Kidney epithelial cell (primary cell): ENCODE measurements around the gene KCNJ18. TPM values are rescaled to one million over a fixed set of nuclear protein-coding genes. Genes with fewer than 3 reads are reported as not detected.
"Not testable (repeated sequence)": the region's sequence is repeated elsewhere in the genome, so short reads cannot be mapped to it uniquely, and the experiment has no call there.

Experiments used
- DNase-seq: peaks from one replicate; pipeline ENCODE4 v3.0.0-alpha.2; 2010; ENCODE audit warnings: low read depth
- H3K27me3 ChIP-seq: 2 replicates; pipeline ENCODE4 v1.6.0; 2011; ENCODE audit warnings: low read length; ENCODE audit not compliant: control insufficient read depth, insufficient read depth
- H3K36me3 ChIP-seq: 2 replicates; pipeline ENCODE4 v1.5.1; 2011; ENCODE audit warnings: low read length; ENCODE audit not compliant: control insufficient read depth, insufficient read depth
- H3K4me3 ChIP-seq: 2 replicates; pipeline ENCODE4 v1.5.1; 2011; ENCODE audit warnings: low read depth, mild to moderate bottlenecking, control low read depth, low read length
- total RNA-seq: library from RNA; depleted of rRNA; stranded (reverse); fragments of >200 nt; gene quantifications from 2 replicates; pipeline ENCODE4 v1.2.3, GENCODE V29; 2015
- TF ChIP-seq, protein P1 (sequence below): IDR thresholded peaks from 2 replicates; pipeline ENCODE4 v1.5.1; 2011; ENCODE audit warnings: mild to moderate bottlenecking, moderate library complexity, low read length, control low read depth, inconsistent platforms; ENCODE audit not compliant: insufficient read depth, poor library complexity, severe bottlenecking

Gene KCNJ18
- total RNA-seq, 1 donor from 2014 or later = not detected

DNA sequence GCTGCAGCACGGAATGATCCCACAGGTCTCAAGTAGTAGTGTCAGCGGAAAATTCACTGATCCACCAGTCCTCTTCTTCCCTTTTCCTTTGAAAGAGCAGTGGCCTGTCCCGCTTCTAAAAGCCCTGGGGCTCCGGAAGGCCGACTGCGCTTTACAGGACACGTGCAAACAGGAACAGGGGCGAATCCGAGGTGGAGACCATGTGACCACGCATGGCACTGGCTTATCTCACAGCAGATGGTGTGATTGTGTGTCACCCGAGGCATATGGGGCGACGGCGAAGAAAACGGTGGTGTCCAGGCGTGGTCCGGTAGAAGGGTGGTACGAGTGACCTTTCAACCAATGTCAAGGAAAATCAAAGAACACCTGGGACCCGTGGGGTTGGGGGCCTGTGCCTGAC is 12.0 kb upstream of the KCNJ18 start:
- no peak overlapping the region for H3K4me3 ChIP-seq
- no peaks in the 10 kb centered on the region for H3K27me3 ChIP-seq
- TF ChIP-seq, protein P1, sequence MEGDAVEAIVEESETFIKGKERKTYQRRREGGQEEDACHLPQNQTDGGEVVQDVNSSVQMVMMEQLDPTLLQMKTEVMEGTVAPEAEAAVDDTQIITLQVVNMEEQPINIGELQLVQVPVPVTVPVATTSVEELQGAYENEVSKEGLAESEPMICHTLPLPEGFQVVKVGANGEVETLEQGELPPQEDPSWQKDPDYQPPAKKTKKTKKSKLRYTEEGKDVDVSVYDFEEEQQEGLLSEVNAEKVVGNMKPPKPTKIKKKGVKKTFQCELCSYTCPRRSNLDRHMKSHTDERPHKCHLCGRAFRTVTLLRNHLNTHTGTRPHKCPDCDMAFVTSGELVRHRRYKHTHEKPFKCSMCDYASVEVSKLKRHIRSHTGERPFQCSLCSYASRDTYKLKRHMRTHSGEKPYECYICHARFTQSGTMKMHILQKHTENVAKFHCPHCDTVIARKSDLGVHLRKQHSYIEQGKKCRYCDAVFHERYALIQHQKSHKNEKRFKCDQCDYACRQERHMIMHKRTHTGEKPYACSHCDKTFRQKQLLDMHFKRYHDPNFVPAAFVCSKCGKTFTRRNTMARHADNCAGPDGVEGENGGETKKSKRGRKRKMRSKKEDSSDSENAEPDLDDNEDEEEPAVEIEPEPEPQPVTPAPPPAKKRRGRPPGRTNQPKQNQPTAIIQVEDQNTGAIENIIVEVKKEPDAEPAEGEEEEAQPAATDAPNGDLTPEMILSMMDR = no peak
- no peak for DNase-seq
- H3K36me3 ChIP-seq = no peaks in the 10 kb centered on the region

- not testable (repeated sequence) for H3K36me3 ChIP-seq, H3K4me3 ChIP-seq, DNase-seq, H3K27me3 ChIP-seq
Measured at GRCh38 chr17:21680850-21681351, 11.4 kb upstream of the KCNJ18 start.

GRCh38 chr17:21681576-21681975 is 10.7 kb upstream of the KCNJ18 start:
- not testable (repeated sequence) for H3K36me3 ChIP-seq, H3K4me3 ChIP-seq, H3K27me3 ChIP-seq, DNase-seq

DNA sequence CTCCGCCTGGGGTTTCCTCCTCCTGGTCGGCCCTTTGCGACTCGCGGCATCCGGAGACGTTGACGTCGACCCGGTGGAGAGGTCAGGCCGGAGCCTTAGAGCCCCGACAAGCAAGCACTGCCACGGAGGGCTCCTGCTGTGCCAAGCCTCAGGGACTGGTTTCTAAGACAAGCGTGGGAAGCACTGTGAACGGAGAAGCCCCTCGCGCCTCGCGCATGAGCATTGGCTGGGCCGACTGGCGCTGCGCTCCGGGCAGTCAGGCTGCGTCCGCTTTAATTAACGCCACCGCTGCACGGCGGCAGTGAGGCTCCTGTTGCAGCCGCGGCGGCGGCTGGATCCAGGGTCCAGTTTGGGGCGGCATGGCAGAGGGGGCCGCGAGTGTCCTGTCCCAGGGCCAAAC is 10.2 kb upstream of the KCNJ18 start:
- not testable (repeated sequence) for DNase-seq, H3K4me3 ChIP-seq, H3K36me3 ChIP-seq, H3K27me3 ChIP-seq

GRCh38 chr17:21683142-21683712 is 9.1 kb upstream of the KCNJ18 start:
- not testable (repeated sequence) for H3K36me3 ChIP-seq, DNase-seq, H3K27me3 ChIP-seq, H3K4me3 ChIP-seq

DNA sequence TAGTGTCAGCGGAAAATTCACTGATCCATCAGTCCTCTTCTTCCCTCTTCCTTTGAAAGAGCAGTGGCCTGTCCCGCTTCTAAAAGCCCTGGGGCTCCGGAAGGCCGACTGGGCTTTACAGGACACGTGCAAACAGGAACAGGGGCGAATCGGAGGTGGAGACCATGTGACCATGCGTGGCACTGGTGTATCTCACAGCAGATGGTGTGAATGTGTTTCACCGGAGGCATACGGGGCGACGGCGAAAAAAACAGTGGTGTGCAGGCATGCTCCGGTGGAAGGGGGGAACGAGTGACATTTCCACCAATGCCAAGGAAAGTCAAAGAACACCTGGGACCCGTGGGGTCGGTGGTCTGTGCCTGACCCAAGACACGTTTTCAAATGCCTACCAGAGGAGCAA is 8.4 kb upstream of the KCNJ18 start:
- DNase-seq = not testable (repeated sequence)

GRCh38 chr17:21684384-21684783 is 7.9 kb upstream of the KCNJ18 start:
- not testable (repeated sequence) for H3K4me3 ChIP-seq, H3K27me3 ChIP-seq, DNase-seq, H3K36me3 ChIP-seq

More for the DNA sequence above, 8.4 kb upstream of the KCNJ18 start:
- not testable (repeated sequence) for H3K27me3 ChIP-seq, H3K36me3 ChIP-seq, H3K4me3 ChIP-seq

DNA sequence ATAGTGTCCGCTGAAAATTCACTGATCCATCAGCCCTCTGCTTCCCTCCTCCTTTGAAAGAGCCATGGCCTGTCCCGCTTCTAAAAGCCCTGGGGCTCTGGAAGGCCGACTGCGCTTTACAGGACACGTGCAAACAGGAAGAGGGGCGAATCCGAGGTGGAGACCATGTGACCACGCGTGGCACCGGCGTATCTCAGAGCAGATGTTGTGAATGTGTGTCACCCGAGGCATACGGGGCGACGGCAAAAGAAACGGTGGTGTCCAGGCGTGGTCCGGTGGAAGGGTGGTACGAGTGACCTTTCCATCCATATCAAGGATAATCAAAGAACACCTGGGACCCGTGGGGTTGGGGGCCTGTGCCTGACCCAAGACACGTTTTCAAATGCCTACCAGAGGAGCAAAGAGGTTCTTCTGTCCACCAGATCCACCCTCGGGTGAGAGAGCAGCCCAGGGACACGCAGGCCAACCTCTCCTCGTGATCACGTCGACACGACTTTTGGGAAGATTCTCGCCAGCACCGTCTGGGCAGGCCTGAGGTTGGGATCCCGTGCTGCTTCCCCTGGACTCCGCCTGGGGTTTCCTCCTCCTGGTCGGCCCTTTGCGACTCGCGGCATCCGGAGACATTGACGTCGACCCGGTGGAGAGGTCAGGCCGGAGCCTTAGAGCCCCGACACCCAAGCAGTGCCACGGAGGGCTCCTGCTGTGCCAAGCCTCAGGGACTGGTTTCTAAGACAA is 7.1 kb upstream of the KCNJ18 start:
- DNase-seq, H3K4me3 ChIP-seq: not testable (repeated sequence)

DNA sequence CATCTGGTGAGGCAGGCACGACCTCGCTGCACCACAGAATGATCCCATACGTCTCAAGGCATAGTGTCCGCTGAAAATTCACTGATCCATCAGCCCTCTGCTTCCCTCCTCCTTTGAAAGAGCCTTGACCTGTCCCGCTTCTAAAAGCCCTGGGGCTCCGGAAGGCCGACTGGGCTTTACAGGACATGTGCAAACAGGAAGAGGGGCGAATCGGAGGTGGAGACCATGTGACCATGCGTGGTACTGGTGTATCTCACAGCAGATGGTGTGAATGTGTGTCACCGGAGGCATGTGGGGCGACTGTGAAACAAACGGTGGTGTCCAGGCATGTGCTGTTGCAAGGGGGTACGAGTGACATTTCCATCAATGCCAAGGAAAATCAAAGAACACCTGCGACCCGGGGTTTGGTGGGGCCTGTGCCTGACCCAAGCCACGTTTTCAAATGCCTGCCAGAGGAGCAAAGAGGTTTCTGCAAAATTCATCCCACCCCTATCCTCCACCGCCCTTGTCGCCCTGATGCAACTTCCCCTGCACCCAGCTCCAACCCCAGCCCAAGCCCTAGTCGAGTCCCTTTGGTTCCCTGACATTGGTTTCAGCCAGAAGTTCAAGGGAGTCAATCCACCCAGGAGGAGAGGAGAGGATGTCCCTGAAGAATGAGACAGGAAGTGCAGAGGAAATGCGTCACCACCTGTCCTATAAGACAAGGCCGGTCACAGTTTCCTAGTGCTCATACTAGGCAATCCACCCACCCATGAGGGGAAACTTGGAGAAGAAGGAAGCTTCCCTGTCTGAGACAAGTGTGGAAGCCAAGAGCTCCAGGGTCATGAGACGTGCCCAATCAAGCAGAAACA is 5.9 kb upstream of the KCNJ18 start:
- DNase-seq = no peak
- no peak overlapping the region for H3K4me3 ChIP-seq
- no peaks in the 10 kb centered on the region for H3K36me3 ChIP-seq
- no peaks in the 10 kb centered on the region for H3K27me3 ChIP-seq
- TF ChIP-seq, protein P1 = no peak

More for the DNA sequence above, 7.1 kb upstream of the KCNJ18 start:
- H3K36me3 ChIP-seq, H3K27me3 ChIP-seq: not testable (repeated sequence)
